K562 (cell line): Measurements from ENCODE around the gene NINJ2. TPM values are rescaled to one million over a fixed set of nuclear protein-coding genes. Genes with fewer than 3 reads are reported as not detected.

Experiments
- ATAC-seq: fragments of 200-7000 bp; cut with Tn5 transposase; 3 replicates; pipeline ENCODE4 v1.9.1; 2020; ENCODE audit warnings: moderate library complexity
- BruUV-seq: library from RNA; stranded (reverse); fragments of 400-500 nt; replicated peaks from 2 replicates; lab custom pipeline; 2021; lab: Mats Ljungman, UMichigan
- CTCF ChIA-PET: fragments of 300-600 bp; formaldehyde crosslinking; extraction: SDS; loops from one replicate; lab custom pipeline; 2021; ENCODE audit warnings: low intra/inter-chr PET ratio; lab: Yijun Ruan, JAX
- POLR2A ChIA-PET: fragments of 300-600, 350-650 bp; sonication (Branson Sonifier 250); formaldehyde crosslinking; extraction: SDS; loops from one replicate; lab custom pipeline; 2021; ENCODE audit warnings: antibody characterized with exemption, inconsistent platforms; lab: Yijun Ruan, JAX
- DNase-seq, 4 experiments: peaks; one replicate each; pipeline versions ENCODE4 v3.0.0 to v3.0.0-alpha.2; 2011 to 2018; ENCODE audit warnings: low spot score in 3 of 4, mixed read lengths in 3 of 4; ENCODE audit errors: extremely low read depth in 1 of 4
- FAIRE-seq: peaks from 2 replicates; lab custom pipeline; 2011; peaks lifted over from hg19 to GRCh38; lab: Jason Lieb, UNC
- H2AFZ ChIP-seq: 2 replicates; pipeline ENCODE4 v1.6.0; 2011; ENCODE audit warnings: low read depth, low read length, control low read depth, inconsistent platforms
- H3K27ac ChIP-seq: fragments of 200-600 bp; 3 replicates; pipeline ENCODE4 v1.8.0; 2011; ENCODE audit warnings: low read depth, mild to moderate bottlenecking, control low read depth, inconsistent platforms, low read length, moderate library complexity, mixed read lengths; ENCODE audit errors: extremely low read depth
- H3K27me3 ChIP-seq, 2 experiments: fragments of 300-600 bp in 1 of 2; 2 replicates in 1 of 2; 3 replicates in 1 of 2; pipeline versions ENCODE4 v1.6.0 to v1.8.0; 2011; ENCODE audit warnings: inconsistent platforms in 2 of 2, low read length in 2 of 2, mild to moderate bottlenecking in 1 of 2, mixed read lengths in 1 of 2, moderate library complexity in 1 of 2; ENCODE audit not compliant: control insufficient read depth in 2 of 2, insufficient read depth in 2 of 2
- H3K36me3 ChIP-seq: fragments of 300-600 bp; 3 replicates; pipeline ENCODE4 v1.8.0; 2011; ENCODE audit warnings: mild to moderate bottlenecking, low read length, inconsistent platforms; ENCODE audit not compliant: control insufficient read depth, insufficient read depth
- H3K4me1 ChIP-seq, 2 experiments: fragments of 200-600 bp in 1 of 2; replicated peaks in 1 of 2; 2 replicates in 1 of 2; 3 replicates in 1 of 2; pipeline versions ENCODE4 v1.5.1 to v1.8.0; 2011; ENCODE audit warnings: inconsistent platforms in 2 of 2, low read length in 2 of 2, mild to moderate bottlenecking in 1 of 2, mixed read lengths in 1 of 2, moderate library complexity in 1 of 2; ENCODE audit not compliant: control insufficient read depth in 2 of 2, insufficient read depth in 2 of 2
- H3K4me2 ChIP-seq: 2 replicates; pipeline ENCODE4 v1.6.1; 2011; ENCODE audit warnings: low read length, control low read depth, inconsistent platforms, mixed read lengths; ENCODE audit not compliant: insufficient read depth
- H3K4me3 ChIP-seq: fragments of 200-600 bp; sonication (generic), shearing (Covaris generic); 2 replicates; pipeline ENCODE4 v1.5.1; 2016; ENCODE audit warnings: control low read depth, inconsistent platforms
- H3K79me2 ChIP-seq: fragments of 200-600 bp; 3 replicates; pipeline ENCODE4 v1.8.0; 2011; ENCODE audit warnings: low read length, inconsistent platforms; ENCODE audit not compliant: control insufficient read depth, insufficient read depth
- H3K9ac ChIP-seq, 2 experiments: 2 replicates each; pipeline versions ENCODE4 v1.6.0 to v1.6.1; 2011; ENCODE audit warnings: low read depth in 2 of 2, low read length in 2 of 2, control low read depth in 1 of 2, inconsistent platforms in 1 of 2, mild to moderate bottlenecking in 1 of 2, mixed read lengths in 1 of 2; ENCODE audit not compliant: insufficient read depth in 1 of 2
- H3K9me1 ChIP-seq: one replicate; pipeline ENCODE4 v1.6.0; 2011; ENCODE audit warnings: inconsistent platforms, mild to moderate bottlenecking, low read length, moderate library complexity; ENCODE audit not compliant: control insufficient read depth, insufficient read depth
- H3K9me3 ChIP-seq: replicated peaks from 2 replicates; pipeline ENCODE4 v1.5.1; 2011; ENCODE audit warnings: low read depth, low read length, inconsistent platforms; ENCODE audit not compliant: control insufficient read depth, insufficient read depth
- H4K20me1 ChIP-seq: replicated peaks from 2 replicates; pipeline ENCODE4 v1.6.1; 2011; ENCODE audit warnings: low read length, inconsistent platforms, mixed read lengths; ENCODE audit not compliant: control insufficient read depth, insufficient read depth
- BCL6 ChIP-seq: fragments of 250-450 bp; sonication (Bioruptor Pico); IDR thresholded peaks from 2 replicates; pipeline ENCODE4 v1.4.0; 2020
- KLF13 ChIP-seq: fragments of 450-650 bp; IDR thresholded peaks from 2 replicates; pipeline ENCODE4 v1.6.1; 2016; ENCODE audit warnings: missing genetic modification characterization, low read depth, mild to moderate bottlenecking, missing compliant biosample characterization, moderate library complexity, borderline replicate concordance
- MCM7 ChIP-seq, 2 experiments: fragments of 450-650 bp; IDR thresholded peaks; 2 replicates each; pipeline ENCODE4 v1.6.1; 2016 to 2018
- RUNX1 ChIP-seq: sonication (generic); IDR thresholded peaks from 2 replicates; pipeline ENCODE4 v1.6.1; 2016; ENCODE audit warnings: antibody characterized with exemption, low read depth
- SRSF1 ChIP-seq: fragments of 200-400 bp; formaldehyde crosslinking; IDR thresholded peaks from 2 replicates; pipeline ENCODE4 v1.6.1; 2017; ENCODE audit warnings: mild to moderate bottlenecking, low read depth, low read length, moderate library complexity
- ZBTB5 ChIP-seq: fragments of 450-650 bp; IDR thresholded peaks from 2 replicates; pipeline ENCODE4 v1.6.1; 2017; ENCODE audit warnings: antibody characterized with exemption
- ZNF133 ChIP-seq: fragments of 250-450 bp; sonication (Bioruptor Pico); IDR thresholded peaks from 2 replicates; pipeline ENCODE4 v1.4.0; 2020; ENCODE audit warnings: mild to moderate bottlenecking
- ZNF165 ChIP-seq: fragments of 250-450 bp; sonication (Bioruptor Pico); IDR thresholded peaks from 2 replicates; pipeline ENCODE4 v1.4.0; 2020; ENCODE audit warnings: borderline replicate concordance
- ZNF512 ChIP-seq: IDR thresholded peaks from 2 replicates; pipeline ENCODE4 v1.6.1; 2016; ENCODE audit warnings: missing genetic modification characterization, missing compliant biosample characterization
- WGBS: fragments of 100-300 bp; shearing (Covaris generic); methylation state at CpG from one replicate; pipeline ENCODE4 v1.1.6; 2016; ENCODE audit warnings: low coverage, mixed read lengths; ENCODE audit not compliant: insufficient coverage; ENCODE audit errors: missing lambda C conversion rate; 5-methylcytosine and 5-hydroxymethylcytosine counted together
- in situ Hi-C: fragments of 300-500 bp; cut with MboI; formaldehyde crosslinking; loops from 4 replicates; pipeline ENCODE4 v1.15.0; 2018; ENCODE audit warnings: inconsistent platforms, mixed read lengths
- intact Hi-C: fragments of 100-400 bp; cut with micrococcal nuclease; formaldehyde crosslinking; loops from 2 replicates; pipeline ENCODE4 v1.14.2; 2022
- polyA plus RNA-seq, 8 experiments: library from polyadenylated mRNA; depleted of rRNA in 4 of 8; stranded (reverse) in 5 of 8; unstranded in 3 of 8; fragments of >200 nt; fragmentation: Nextera tagmentation in 2 of 8; fragmentation: Illumina TruSeq in 1 of 8; extraction: Ambion mirVana in 2 of 8; extraction: Trizol in 1 of 8; gene quantifications; 2 replicates each; pipeline versions ENCODE4 v1.2.1 to v1.2.3, GENCODE V29; 2011 to 2014; ENCODE audit warnings: inconsistent platforms in 1 of 8, missing spikeins in 1 of 8
- total RNA-seq, 7 experiments: library from RNA; depleted of rRNA in 6 of 7; stranded (reverse); fragments of >200 nt in 6 of 7; fragmentation: Illumina TruSeq in 2 of 7; extraction: Trizol in 2 of 7; gene quantifications; 2 replicates each; pipeline versions ENCODE4 v1.2.1 to v1.2.3, GENCODE V29; 2011 to 2021; ENCODE audit warnings: low replicate concordance in 1 of 7
- TF ChIP-seq, protein P1 (sequence below): fragments of 450-650 bp; IDR thresholded peaks from 2 replicates; pipeline ENCODE4 v1.6.1; 2016
- TF ChIP-seq, protein P2 (sequence below), 2 experiments: IDR thresholded peaks in 1 of 2; conservative IDR thresholded peaks in 1 of 2; 2 replicates each; pipeline ENCODE4 v1.6.1; 2016; ENCODE audit warnings: low read depth in 2 of 2, mild to moderate bottlenecking in 1 of 2, missing compliant biosample characterization in 1 of 2, missing genetic modification characterization in 1 of 2, moderate library complexity in 1 of 2
- TF ChIP-seq, protein P3 (sequence below): sonication (generic); formaldehyde crosslinking; IDR thresholded peaks from 2 replicates; pipeline ENCODE4 v1.9.0; 2022; ENCODE audit warnings: mild to moderate bottlenecking, missing genetic modification reagents

The NINJ2 gene
- total and polyA plus RNA-seq, 9 of the 15 experiments (the other 6 are each of a cell fraction or from before 2014, with no cell fraction given), result 2.6 to 16.0 (median 4.5) TPM

- intact Hi-C loops, result loop anchor here (5.0 to 10.0 kb wide), 3 partner anchors 376 to 1034 kb away; partner anchors contain the start of gene RAD52
- Histone ChIP-seq H3K27me3 (no peaks in the 10 kb centered on the region), H4K20me1 (no peaks in the 10 kb centered on the region), H3K4me1 (peaks cover 21 to 45% of the 10 kb centered on the region in 2 experiments; a peak in 4 of 5 replicates), H3K9me3 (no peaks in the 10 kb centered on the region), H3K9ac (peak overlapping the region; percentile 21 to 85; a peak in 2 of 4 replicates), H3K36me3 (no peaks in the 10 kb centered on the region), H3K4me3 (peak overlapping the region; percentile 56), H3K4me2 (peak overlapping the region; percentile 80), H3K79me2 (no peaks in the 10 kb centered on the region), H3K9me1 (no peaks in the 10 kb centered on the region), H2AFZ (peak overlapping the region; percentile 81), H3K27ac (peak overlapping the region; percentile 48; the same call in 1 of the 3 replicates)
- no peak for FAIRE-seq
- ATAC-seq, result peak; percentile 32
- WGBS, result 81% methylated on average over 8 of the region's 22 CpGs
- ChIA-PET CTCF (interaction anchor here (2.1 to 2.4 kb wide), 2 partner anchors 180 to 378 kb away, joined by 10 to 20 read pairs; partner anchors contain the start of genes RAD52 and WNK1), POLR2A (interaction anchor here (0.6 to 1.2 kb wide), 7 partner anchors 177 to 523 kb away, joined by 3 read pairs; no protein-coding TSS in a partner anchor)
- in situ Hi-C loops, result loop anchor here (5.0 to 25.0 kb wide), 3 partner anchors 181 to 1016 kb away; partner anchors contain the start of genes FBXL14, RAD52 and WNK1
- DNase-seq, result peak; percentile 32 to 42 (median 41)
- no TSS peak for BruUV-seq
- TF ChIP-seq ZNF512 (tag), result no peak
- TF ChIP-seq, protein P1, sequence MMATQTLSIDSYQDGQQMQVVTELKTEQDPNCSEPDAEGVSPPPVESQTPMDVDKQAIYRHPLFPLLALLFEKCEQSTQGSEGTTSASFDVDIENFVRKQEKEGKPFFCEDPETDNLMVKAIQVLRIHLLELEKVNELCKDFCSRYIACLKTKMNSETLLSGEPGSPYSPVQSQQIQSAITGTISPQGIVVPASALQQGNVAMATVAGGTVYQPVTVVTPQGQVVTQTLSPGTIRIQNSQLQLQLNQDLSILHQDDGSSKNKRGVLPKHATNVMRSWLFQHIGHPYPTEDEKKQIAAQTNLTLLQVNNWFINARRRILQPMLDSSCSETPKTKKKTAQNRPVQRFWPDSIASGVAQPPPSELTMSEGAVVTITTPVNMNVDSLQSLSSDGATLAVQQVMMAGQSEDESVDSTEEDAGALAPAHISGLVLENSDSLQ, result peak; percentile 87
- no peak for TF ChIP-seq ZNF165
- TF ChIP-seq, protein P2, sequence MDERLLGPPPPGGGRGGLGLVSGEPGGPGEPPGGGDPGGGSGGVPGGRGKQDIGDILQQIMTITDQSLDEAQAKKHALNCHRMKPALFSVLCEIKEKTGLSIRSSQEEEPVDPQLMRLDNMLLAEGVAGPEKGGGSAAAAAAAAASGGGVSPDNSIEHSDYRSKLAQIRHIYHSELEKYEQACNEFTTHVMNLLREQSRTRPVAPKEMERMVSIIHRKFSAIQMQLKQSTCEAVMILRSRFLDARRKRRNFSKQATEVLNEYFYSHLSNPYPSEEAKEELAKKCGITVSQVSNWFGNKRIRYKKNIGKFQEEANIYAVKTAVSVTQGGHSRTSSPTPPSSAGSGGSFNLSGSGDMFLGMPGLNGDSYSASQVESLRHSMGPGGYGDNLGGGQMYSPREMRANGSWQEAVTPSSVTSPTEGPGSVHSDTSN (CRISPR knock-in tag; IDR thresholded peaks at IDR 0.05; ENCODE audit: low read depth), result peak; percentile 34; the same call in 1 of the 2 replicates
- TF ChIP-seq, protein P2 (tag; conservative IDR thresholded peaks at IDR 0.05; ENCODE audit: low read depth), result 0 out of 2 replicates have a peak, but pooled peaks have one; percentile 17
- TF ChIP-seq MCM7 (IDR thresholded peaks at IDR 0.05), result no peak
- TF ChIP-seq, protein P3, sequence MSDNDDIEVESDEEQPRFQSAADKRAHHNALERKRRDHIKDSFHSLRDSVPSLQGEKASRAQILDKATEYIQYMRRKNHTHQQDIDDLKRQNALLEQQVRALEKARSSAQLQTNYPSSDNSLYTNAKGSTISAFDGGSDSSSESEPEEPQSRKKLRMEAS (CRISPR knock-in tag), result no peak
- TF ChIP-seq RUNX1, result no peak
- TF ChIP-seq BCL6 (CRISPR knock-in tag), result no peak
- TF ChIP-seq ZBTB5, result no peak
- TF ChIP-seq ZNF133 (CRISPR knock-in tag), result no peak
- TF ChIP-seq SRSF1, result no peak
- no peak for TF ChIP-seq KLF13 (tag)
These were observed 92.1 kb downstream of the NINJ2 start for GRCh38 chr12:570921-571794.
